GM06990 (cell line): Measurements from ENCODE around the gene PAPSS1.

Experiments used
- DNase-seq: peaks from one replicate; pipeline ENCODE4 v3.0.0-alpha.2; 2011; ENCODE audit not compliant: insufficient read length; ENCODE audit errors: extremely low read depth
- H3K27me3 ChIP-seq: replicated peaks from 2 replicates; pipeline ENCODE4 v1.6.0; 2011; ENCODE audit warnings: low read length; ENCODE audit not compliant: control insufficient read depth, insufficient read depth
- H3K36me3 ChIP-seq: 2 replicates; pipeline ENCODE4 v1.5.1; 2011; ENCODE audit warnings: low read length; ENCODE audit not compliant: control insufficient read depth, insufficient read depth
- H3K4me3 ChIP-seq: replicated peaks from 2 replicates; pipeline ENCODE4 v1.5.1; 2011; ENCODE audit warnings: low read depth, mild to moderate bottlenecking, control low read depth, low read length
- TF ChIP-seq, protein P1 (sequence below): IDR thresholded peaks from 2 replicates; pipeline ENCODE4 v1.5.1; 2011; ENCODE audit warnings: low read length, control low read depth, mild to moderate bottlenecking, inconsistent platforms; ENCODE audit not compliant: insufficient read depth, poor library complexity, severe bottlenecking

PAPSS1 gene

DNA sequence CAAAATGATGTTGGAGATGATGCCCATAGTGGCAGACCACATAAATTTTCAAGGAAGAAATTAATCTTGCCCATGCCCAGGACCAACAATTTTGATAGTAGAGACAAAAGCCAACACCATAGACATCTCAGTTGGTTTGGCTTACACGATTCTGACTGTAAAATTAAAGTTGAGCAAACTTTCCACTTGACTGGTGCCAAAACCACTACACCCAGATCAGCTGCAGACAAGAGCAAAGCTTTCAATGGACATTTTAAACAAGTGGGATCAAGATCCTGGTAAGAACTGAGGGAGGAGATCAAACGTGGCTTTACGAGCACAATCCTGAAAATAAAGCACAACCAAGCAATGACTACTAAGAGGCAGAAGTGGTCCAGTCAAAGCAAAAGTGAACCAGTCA, 90.7 kb downstream of the PAPSS1 start:
- TF ChIP-seq, protein P1, sequence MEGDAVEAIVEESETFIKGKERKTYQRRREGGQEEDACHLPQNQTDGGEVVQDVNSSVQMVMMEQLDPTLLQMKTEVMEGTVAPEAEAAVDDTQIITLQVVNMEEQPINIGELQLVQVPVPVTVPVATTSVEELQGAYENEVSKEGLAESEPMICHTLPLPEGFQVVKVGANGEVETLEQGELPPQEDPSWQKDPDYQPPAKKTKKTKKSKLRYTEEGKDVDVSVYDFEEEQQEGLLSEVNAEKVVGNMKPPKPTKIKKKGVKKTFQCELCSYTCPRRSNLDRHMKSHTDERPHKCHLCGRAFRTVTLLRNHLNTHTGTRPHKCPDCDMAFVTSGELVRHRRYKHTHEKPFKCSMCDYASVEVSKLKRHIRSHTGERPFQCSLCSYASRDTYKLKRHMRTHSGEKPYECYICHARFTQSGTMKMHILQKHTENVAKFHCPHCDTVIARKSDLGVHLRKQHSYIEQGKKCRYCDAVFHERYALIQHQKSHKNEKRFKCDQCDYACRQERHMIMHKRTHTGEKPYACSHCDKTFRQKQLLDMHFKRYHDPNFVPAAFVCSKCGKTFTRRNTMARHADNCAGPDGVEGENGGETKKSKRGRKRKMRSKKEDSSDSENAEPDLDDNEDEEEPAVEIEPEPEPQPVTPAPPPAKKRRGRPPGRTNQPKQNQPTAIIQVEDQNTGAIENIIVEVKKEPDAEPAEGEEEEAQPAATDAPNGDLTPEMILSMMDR, result no peak
- no peaks in the 10 kb centered on the region for H3K27me3 ChIP-seq
- no peak overlapping the region for H3K4me3 ChIP-seq
- DNase-seq, result no peak
- H3K36me3 ChIP-seq, result no peaks in the 10 kb centered on the region; the same call in 1 of the 2 replicates

DNA sequence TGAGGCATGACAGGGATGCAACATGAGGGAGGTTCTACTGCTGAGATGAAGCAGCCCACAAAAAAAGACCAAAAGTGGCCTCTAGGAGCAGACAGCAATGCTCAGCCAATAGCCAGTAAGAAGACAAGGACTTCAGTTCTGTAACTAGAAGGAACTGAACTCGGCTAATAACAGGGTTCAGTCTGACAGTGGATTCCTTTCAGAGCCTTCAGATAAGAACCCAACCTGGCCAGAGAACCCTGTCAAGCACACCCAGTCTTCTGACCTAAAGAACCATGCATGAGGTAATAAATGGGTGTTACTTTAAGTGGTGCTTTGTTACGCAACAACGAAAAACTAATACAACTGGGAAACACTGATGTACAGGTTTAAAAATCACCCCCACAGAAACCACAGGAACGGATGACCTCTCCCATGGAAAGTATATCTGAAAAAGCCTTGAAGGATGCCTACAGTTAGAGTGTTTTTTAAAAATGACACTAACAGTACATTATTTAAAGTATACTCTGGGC, 94.6 kb downstream of the PAPSS1 start:
- Histone ChIP-seq H3K4me3 (no peak overlapping the region), H3K27me3 (no peaks in the 10 kb centered on the region), H3K36me3 (no peaks in the 10 kb centered on the region; the same call in 1 of the 2 replicates)
- DNase-seq, result no peak
- TF ChIP-seq, protein P1, result no peak

DNA sequence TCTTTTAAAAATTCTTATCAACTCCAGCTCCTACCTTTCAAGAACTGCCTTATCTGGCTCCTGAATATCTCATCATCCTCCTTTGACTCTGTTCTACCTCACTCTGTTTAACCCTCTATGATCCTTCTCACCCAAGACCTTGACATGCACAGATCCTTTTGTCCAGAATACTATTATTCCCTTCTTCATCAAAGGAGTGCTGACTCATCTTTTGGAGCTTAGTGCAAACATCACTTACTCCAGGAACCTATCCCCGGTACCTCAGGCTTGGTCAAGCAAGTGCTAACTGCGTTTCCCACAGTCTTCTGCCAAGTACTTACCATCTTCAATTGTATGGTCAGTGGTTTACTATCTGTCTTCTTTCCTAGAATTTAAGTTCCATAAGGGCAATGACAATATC, 96.0 kb downstream of the PAPSS1 start:
- Histone ChIP-seq H3K4me3 (no peak overlapping the region), H3K27me3 (no peaks in the 10 kb centered on the region), H3K36me3 (no peaks in the 10 kb centered on the region)
- no peak for DNase-seq
- TF ChIP-seq, protein P1, result no peak

DNA sequence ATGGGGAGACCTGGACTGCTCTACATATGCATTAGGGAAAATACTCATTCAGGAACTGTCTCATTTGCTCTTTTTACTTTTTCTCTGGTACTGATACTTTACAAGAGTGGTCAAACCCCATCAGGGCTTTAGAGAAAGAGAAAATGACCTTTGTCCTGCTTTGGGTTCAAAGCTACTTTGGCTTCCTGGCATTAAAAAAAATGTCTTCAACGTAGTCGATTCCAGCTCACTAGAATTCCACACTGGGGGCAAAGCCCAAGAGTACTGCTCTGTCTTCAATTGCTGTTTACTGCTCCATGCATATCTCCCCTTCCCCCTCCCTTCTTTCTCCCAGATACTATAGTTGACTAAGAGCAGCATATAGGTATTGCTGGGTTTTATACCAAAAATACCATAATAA, 98.0 kb downstream of the PAPSS1 start:
- TF ChIP-seq, protein P1, result no peak
- Histone ChIP-seq H3K36me3 (no peaks in the 10 kb centered on the region), H3K27me3 (no peaks in the 10 kb centered on the region), H3K4me3 (no peak overlapping the region)
- DNase-seq, result no peak

DNA sequence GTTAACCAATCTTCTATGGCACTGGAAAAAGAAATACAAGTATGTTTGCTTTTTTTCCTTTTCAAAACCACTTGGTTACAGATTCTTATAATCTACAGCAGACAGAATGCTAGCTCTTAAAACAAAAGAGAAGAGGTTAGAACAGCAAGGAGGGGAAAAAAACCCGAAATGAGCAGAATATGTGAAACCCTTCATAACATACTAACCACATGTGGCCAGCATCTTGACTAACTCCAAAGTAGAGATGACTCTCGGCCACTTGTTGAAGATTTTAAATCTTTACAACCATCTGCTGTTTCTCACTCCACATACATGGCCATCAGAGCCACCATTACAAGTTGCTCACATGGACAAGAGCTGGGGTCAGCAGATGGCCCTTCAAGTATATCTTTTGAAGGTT, 100.3 kb downstream of the PAPSS1 start:
- DNase-seq, result no peak
- Histone ChIP-seq H3K36me3 (no peaks in the 10 kb centered on the region), H3K4me3 (no peak overlapping the region), H3K27me3 (no peaks in the 10 kb centered on the region)
- TF ChIP-seq, protein P1, result no peak

DNA sequence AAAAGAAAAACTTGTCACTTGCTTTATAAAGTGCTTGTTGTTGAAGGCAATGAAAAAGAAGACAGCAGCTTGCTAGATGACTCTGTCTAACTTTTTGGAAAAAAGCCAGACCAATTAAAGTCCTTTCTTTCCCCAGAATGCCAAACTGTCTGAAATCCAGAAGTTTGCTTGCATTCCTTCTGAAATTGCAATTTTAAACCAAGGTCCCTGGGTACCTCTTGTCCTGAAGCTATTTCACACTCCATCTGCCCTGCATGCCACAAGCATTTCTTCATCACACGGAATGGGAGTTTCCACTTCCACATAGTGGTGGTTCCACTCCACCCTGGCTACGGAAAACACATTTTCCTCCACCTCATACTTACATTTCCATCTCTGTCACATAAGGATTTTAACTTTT, 101.0 kb downstream of the PAPSS1 start:
- Histone ChIP-seq H3K4me3 (no peak overlapping the region), H3K27me3 (no peaks in the 10 kb centered on the region), H3K36me3 (no peaks in the 10 kb centered on the region)
- no peak for DNase-seq
- TF ChIP-seq, protein P1, result no peak
